ENCODE measurements around the gene AMDHD2.

The AMDHD2 gene

GRCh38 chr16:2483939-2484897 is 36.0 kb upstream of the AMDHD2 start:
- no peak for DNase-seq

GRCh38 chr16:2484898-2485508 is 35.2 kb upstream of the AMDHD2 start:
- no peak for DNase-seq

GRCh38 chr16:2485811-2486507 is 34.2 kb upstream of the AMDHD2 start:
- DNase-seq, result no peak

GRCh38 chr16:2486645-2487516 is 33.3 kb upstream of the AMDHD2 start:
- DNase-seq, result peak; percentile 46 to 87 (median 67)

GRCh38 chr16:2487517-2487842 is 32.7 kb upstream of the AMDHD2 start:
- DNase-seq, result no peak

GRCh38 chr16:2487903-2488531 is 32.2 kb upstream of the AMDHD2 start:
- DNase-seq, result no peak

- DNase-seq, result no peak
Measured at GRCh38 chr16:2489581-2489980, 30.6 kb upstream of the AMDHD2 start.

- no peak for DNase-seq
Measured at GRCh38 chr16:2490190-2491105, 29.7 kb upstream of the AMDHD2 start.

GRCh38 chr16:2492292-2492691 is 27.9 kb upstream of the AMDHD2 start:
- no peak for DNase-seq

- DNase-seq, result no peak
Measured at GRCh38 chr16:2493605-2494004, 26.6 kb upstream of the AMDHD2 start.

GRCh38 chr16:2494616-2495015 is 25.6 kb upstream of the AMDHD2 start:
- no peak for DNase-seq

GRCh38 chr16:2495041-2495440 is 25.1 kb upstream of the AMDHD2 start:
- DNase-seq, result no peak

GRCh38 chr16:2496223-2497115 is 23.7 kb upstream of the AMDHD2 start:
- DNase-seq, result no peak

GRCh38 chr16:2497116-2497630 is 23.0 kb upstream of the AMDHD2 start:
- no peak for DNase-seq

- no peak for DNase-seq
Measured at GRCh38 chr16:2497695-2498484, 22.3 kb upstream of the AMDHD2 start.

- no peak for DNase-seq
Measured at GRCh38 chr16:2498531-2499253, 21.5 kb upstream of the AMDHD2 start.

GRCh38 chr16:2499454-2499853 is 20.7 kb upstream of the AMDHD2 start:
- DNase-seq, result no peak

GRCh38 chr16:2499890-2500429 is 20.2 kb upstream of the AMDHD2 start:
- no peak for DNase-seq
